ENCODE data around the gene C8A.

- no peak for TF ChIP-seq CTCF (IDR thresholded peaks at IDR 0.05)
- no peak for TF ChIP-seq POLR2A (IDR thresholded peaks at IDR 0.05)
These were observed 3.7 kb upstream of the C8A start for GRCh38 chr1:56850922-56851321.
